Pulmonary artery endothelial cell (primary cell): ENCODE data around the gene OTX1. TPM values are rescaled to one million over a fixed set of nuclear protein-coding genes. Genes with fewer than 3 reads are reported as not detected.
"Not testable (repeated sequence)": the region's sequence is repeated elsewhere in the genome, so short reads cannot be mapped to it uniquely, and the experiment has no call there.

ENCODE experiments used
- DNase-seq: peaks from one replicate; pipeline ENCODE4 v3.0.0-alpha.2; 2011; ENCODE audit warnings: low read depth, low spot score
- total RNA-seq: library from RNA; depleted of rRNA; stranded (reverse); fragments of >200 nt; gene quantifications from 2 replicates; pipeline ENCODE4 v1.2.3, GENCODE V29; 2014

The OTX1 gene
- total RNA-seq = 0.11 and 0.33 TPM in 2 replicates

DNA sequence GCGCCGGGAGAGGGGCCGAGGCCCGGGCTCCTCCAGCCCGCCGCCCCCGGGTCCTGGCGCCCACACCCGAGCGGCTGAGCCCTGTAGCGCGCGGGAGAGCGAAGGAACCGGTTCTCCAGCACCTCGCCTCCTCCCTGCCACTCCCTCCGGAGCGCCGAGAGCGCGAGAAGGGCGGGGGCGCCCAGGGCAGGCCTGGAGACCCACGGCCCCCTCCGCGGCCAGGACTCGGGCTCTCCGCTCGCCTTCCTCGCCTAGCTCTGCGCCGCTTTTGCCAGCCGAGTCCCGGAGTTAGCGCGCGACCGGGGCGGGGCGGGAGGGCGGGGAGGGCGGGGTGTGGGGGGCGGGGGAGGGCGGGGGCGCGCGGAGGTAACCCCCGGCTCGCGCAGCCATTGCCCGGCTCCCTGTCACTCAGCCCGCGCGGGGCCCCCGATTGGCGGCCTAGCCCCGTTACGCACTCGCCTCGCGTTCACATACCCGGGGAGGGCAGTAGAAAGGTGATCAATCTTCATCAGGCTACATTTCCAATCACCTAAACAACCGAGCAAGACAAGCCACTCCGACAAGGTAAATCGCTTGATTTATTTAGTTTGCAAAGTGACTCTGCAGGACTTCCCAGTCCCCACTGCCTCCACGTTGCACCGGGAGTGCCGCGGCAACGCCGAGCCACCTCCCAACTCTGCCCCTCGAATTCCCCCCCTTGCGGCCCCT is at the start of gene OTX1:
Gene OTX1, plus strand, starts transcription at position 497 of the 708 bp plus-strand sequence. CDS start 2,161 bp downstream, outside the sequence.
- peak; percentile 13 for DNase-seq

DNA sequence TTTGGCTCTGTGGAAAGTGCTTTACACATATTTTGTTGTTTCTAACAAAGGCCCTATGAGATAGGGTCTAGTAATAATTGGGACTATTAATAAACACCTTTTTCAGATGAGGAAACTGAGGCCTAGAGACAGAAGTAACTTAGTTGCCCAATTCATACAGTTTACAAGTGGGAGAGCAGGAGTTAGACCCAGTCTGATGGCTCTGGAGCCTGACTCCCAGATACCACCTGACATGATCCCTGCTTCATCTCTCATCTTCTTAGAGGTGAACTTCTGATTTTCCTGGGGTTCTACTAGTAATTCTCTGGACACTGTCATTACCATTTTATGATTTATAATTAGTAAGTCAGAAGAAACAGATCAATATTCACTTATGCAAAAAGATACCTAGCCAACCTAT is 49.1 kb upstream of the OTX1 start:
- DNase-seq = no peak

DNA sequence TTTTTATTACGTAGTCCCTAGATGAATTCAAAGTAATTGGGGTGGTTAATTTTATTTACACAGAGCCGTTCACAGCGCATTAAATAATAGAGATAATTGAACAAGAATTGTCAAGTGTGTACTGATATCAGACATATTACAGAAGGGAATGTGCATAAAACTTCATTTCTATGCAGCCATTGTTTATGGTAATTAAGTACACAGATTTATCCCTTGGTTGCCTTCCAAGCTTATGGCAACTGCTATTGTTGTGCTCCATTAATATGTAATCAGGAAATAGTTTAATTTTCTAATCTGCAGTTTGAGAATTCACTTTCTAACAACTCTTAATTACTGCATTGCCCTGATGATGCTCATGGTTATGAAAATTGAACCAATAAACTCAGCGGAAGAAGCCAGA is 47.3 kb upstream of the OTX1 start:
- DNase-seq = no peak

GRCh38 chr2:63007813-63008458 is 42.7 kb upstream of the OTX1 start:
- no peak for DNase-seq

- DNase-seq = no peak
Measured at GRCh38 chr2:63008838-63009237, 41.8 kb upstream of the OTX1 start.

DNA sequence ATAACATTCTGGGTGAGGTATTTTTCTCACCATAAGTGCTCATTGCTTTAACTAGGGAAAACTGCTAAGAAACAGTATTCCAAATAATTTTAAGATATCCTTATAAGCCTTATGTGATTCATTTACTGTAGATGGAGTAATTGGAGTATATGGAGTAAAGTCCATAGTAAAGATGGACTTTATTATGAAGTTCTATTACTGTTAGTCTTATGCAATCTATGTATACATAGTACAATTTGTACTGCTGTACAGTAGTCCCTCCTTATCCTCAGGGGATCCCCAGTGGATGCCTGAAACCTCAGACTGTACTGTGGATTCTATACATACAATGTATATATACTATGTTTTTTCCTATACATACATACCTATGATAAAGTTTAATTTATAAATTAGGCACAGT is 41.1 kb upstream of the OTX1 start:
- no peak for DNase-seq

GRCh38 chr2:63012541-63012940 is 38.1 kb upstream of the OTX1 start:
- DNase-seq = no peak

GRCh38 chr2:63013438-63013837 is 37.2 kb upstream of the OTX1 start:
- no peak for DNase-seq

DNA sequence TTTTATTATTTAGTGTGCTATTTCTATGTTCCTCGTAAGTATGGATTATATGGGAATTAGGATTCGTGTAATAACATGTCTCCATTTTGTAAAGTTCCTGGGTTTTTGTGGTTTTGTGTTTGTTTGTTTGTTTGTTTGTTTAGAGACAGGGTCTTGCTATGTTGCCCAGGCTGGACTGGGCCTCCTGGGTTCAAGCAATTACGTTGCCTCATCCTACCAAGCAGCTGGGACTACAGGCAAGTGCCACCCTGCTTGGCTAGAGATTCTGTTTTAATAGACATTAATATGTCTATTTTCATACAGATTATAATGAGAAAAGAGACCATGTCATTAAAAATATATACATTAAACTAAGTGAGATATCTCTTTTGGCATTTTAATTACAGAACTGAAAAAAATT is 35.2 kb upstream of the OTX1 start:
- no peak for DNase-seq

DNA sequence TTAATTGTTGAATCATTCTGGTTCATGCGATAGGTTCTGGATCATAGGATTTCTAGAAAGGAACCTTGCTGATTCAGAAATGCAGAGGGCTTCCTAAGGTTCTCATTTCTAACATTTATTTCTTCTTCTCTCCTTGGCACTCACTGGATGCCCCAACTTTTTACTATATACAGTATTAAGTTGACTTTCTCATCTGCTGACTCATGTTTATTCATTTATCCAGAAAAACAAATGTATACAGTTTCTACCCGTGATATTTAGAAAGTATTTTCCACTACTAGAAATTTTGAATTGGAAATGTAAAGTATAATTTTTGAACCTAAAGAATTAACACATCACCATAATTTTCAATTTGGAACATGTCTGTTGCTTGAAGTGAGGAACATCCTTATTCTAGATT is 32.2 kb upstream of the OTX1 start:
- no peak for DNase-seq

- not testable (repeated sequence) for DNase-seq
Measured at GRCh38 chr2:63019686-63020085, 30.9 kb upstream of the OTX1 start.

- peak; percentile 15 for DNase-seq
Measured at GRCh38 chr2:63023444-63023843, 27.2 kb upstream of the OTX1 start.

DNA sequence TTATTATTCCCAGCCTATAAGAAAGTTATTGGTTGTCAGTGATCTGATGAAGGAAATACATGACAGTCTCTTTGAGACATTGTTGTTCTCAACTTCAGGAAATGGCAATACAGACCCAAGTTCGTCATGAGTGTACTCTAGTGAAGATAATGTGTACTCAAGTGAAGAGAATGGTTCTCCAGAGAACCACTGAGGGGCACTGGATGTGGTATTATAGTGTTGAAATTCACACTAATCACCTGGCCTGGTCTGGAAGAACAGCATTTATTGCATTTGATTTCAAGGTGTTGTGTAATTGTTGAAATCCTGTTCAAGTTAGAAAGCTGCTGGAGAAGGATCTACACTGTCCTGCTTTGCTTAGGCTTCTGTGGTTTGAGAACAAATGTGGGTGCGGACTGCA is 23.4 kb upstream of the OTX1 start:
- DNase-seq = no peak

GRCh38 chr2:63029058-63029457 is 21.6 kb upstream of the OTX1 start:
- peak; percentile 65 for DNase-seq

- no peak for DNase-seq
Measured at GRCh38 chr2:63034526-63034925, 16.1 kb upstream of the OTX1 start.

GRCh38 chr2:63035169-63035568 is 15.5 kb upstream of the OTX1 start:
- DNase-seq = peak; percentile 51

- DNase-seq = no peak
Measured at GRCh38 chr2:63035660-63036059, 15.0 kb upstream of the OTX1 start.

- DNase-seq = no peak
Measured at GRCh38 chr2:63038034-63038433, 12.6 kb upstream of the OTX1 start.

DNA sequence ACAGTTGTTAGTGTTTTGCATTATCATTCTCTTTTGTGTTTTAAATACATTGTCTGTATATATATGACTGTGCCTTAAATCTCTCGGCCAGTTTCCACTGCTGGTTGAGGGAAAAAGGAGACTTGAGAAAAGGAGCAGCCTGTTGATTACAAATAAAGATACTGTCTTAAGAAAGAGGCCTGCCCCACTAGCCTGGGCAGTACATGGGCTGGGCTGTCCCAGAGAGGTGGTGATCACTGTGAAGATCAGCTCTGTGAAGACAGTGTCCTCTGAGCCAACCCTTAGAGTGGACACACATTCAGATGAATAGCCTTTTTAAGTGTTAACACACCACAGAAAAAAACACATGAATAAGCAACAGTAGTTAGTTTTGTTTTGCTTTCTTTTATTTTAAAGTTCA is 10.0 kb upstream of the OTX1 start:
- DNase-seq = no peak

DNA sequence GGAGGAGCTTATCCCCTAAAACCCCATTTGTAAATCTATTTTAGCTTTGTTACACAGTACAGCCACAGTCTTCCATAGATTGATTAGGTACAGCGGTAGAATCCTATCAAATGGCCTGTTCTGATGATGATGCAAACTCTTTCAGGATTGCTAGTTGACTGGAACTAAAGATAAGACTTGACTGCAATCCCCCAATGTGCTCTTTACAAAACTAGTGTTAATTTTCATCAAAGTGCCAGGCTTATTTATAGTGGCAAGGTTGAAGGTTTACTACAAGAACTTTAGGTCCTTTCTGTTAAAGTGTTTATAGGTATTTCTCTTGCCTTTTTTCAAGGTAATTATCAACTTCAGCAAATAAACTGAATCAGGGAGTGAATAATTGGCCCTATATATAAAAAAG is 9.0 kb upstream of the OTX1 start:
- DNase-seq = no peak

DNA sequence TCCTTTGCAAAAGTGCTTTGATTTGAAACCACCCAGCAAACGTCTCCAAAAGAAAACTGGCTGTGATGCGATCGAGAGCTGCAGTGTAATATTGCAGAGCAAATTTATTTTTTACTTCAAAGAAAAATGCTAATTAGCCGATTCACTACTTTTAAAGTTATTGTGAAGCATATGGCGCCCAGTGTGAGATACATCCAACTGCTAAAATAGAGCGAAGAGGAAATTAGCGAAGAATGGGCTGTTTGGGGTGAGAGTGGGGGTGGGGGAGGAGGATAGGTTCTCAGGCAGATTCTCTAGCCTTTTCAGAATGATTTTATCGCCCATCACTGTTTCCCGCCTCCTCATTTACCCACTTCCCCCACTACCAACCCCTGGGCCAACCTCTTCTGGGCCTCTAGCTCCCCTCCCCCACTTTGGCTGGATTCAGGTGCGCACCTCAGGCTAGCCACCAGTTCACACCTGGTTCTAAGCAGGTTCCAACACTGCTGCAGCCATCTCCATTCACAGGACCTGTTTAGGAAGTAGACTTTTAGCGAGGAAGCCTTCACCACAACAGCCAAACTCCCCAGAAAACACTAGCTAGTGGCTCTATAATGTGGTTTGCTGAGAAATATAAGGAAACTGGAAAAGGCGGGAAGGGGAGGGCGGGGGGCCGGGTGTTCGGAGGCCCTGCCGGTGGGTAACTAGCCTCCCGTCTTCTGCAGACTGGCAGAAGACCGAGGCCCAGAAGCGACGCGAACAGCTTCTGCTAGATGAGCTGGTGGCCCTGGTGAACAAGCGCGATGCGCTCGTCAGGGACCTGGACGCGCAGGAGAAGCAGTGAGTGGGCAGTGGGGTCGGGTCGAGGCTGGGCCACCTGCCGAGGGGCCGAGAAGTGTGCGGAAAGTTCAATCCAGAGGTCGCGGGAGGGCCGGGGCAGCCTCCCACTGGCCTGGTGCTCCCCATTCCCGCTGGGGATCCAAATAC is 6.0 kb upstream of the OTX1 start:
- DNase-seq = no peak

GRCh38 chr2:63046552-63046951 is 4.1 kb upstream of the OTX1 start:
- DNase-seq = no peak
